ENCODE results near the gene TNFSF13. TPM values are rescaled to one million over a fixed set of nuclear protein-coding genes. Genes with fewer than 3 reads are reported as not detected.
A peak's percentile ranks its signal among the peaks of the same experiment; 100 is the strongest.

The TNFSF13 gene
- polyA plus RNA-seq, 1 donor (not counting 4 experiments of a cell fraction or from before 2014, with no cell fraction given), result 3.9 TPM

- Histone ChIP-seq H3K4me2 (ENCODE audit: control insufficient read depth, extremely low read depth, insufficient read depth, low read depth, low read length) (no peak overlapping the region), H3K36me3 (ENCODE audit: control insufficient read depth in 2 of 2, extremely low read depth in 1 of 2, insufficient read depth in 2 of 2, low read length in 2 of 2) (peaks cover 30 to 56% of the 10 kb centered on the region in 2 experiments), H3K27ac (ENCODE audit: control insufficient read depth, insufficient read depth, low read length) (no peak overlapping the region), H2AFZ (ENCODE audit: control insufficient read depth, low read length) (no peak overlapping the region), H3K9me1 (ENCODE audit: control insufficient read depth, extremely low read depth, insufficient read depth, low read length) (peaks cover 3% of the 10 kb centered on the region), H3K9ac (ENCODE audit: control insufficient read depth, extremely low read depth, insufficient read depth, low read length) (no peak overlapping the region), H3K4me3 (ENCODE audit: control insufficient read depth in 2 of 3, extremely low read depth in 1 of 3, insufficient read depth in 2 of 3, low read depth in 1 of 3, low read length in 3 of 3) (no peak overlapping the region), H4K20me1 (ENCODE audit: control insufficient read depth, extremely low read depth, insufficient read depth, low read length) (peaks cover 54% of the 10 kb centered on the region), H3K27me3 (ENCODE audit: control insufficient read depth, extremely low read depth, insufficient read depth, low read length) (no peaks in the 10 kb centered on the region), H3K4me1 (ENCODE audit: control insufficient read depth, extremely low read depth, insufficient read depth, low read length) (peaks cover 52% of the 10 kb centered on the region), H3K79me2 (ENCODE audit: control insufficient read depth, insufficient read depth, low read length) (peaks cover 56% of the 10 kb centered on the region), H3K9me3 (ENCODE audit: control insufficient read depth, low read depth, low read length) (no peaks in the 10 kb centered on the region)
- FAIRE-seq (no peak), DNase-seq (ENCODE audit: low read depth, low spot score) (no peak)
- dilution Hi-C loops (cut with MboI; ENCODE audit: extremely low pct_ligation_motif_present, low sequenced_read_pairs), result no loop called here
- no peak for TF ChIP-seq CTCF (optimal IDR thresholded peaks at IDR 0.05 in 1 of 3, IDR thresholded peaks at IDR 0.05 in 1 of 3, conservative IDR thresholded peaks at IDR 0.05 in 1 of 3; ENCODE audit: extremely low read depth in 1 of 3, insufficient read depth in 2 of 3, low read length in 3 of 3)
- TF ChIP-seq EZH2 (IDR thresholded peaks at IDR 0.05; ENCODE audit: low read length), result no peak
Observed at GRCh38 chr17:7577327-7578199, 19.0 kb downstream of the TNFSF13 start.

GRCh38 chr17:7579001-7579833 is 20.7 kb downstream of the TNFSF13 start, which contains the start of gene CD68:
Gene CD68 (plus strand): TSS chr17:7579638. CDS start chr17:7579678, 40 bp downstream.
- H4K20me1 ChIP-seq (ENCODE audit: control insufficient read depth, extremely low read depth, insufficient read depth, low read length), result peaks cover 49% of the 10 kb centered on the region
- no peak within 1 kb of the TSS for H3K4me3 ChIP-seq (ENCODE audit: control insufficient read depth in 2 of 3, extremely low read depth in 1 of 3, insufficient read depth in 2 of 3, low read depth in 1 of 3, low read length in 3 of 3)
- peaks cover 40% of the 10 kb centered on the region for H3K79me2 ChIP-seq (ENCODE audit: control insufficient read depth, insufficient read depth, low read length)
- H2AFZ ChIP-seq (ENCODE audit: control insufficient read depth, low read length), result no peak within 1 kb of the TSS
- peak; percentile 86 for FAIRE-seq
- no peaks in the 10 kb centered on the region for H3K27me3 ChIP-seq (ENCODE audit: control insufficient read depth, extremely low read depth, insufficient read depth, low read length)
- dilution Hi-C loops (cut with MboI; ENCODE audit: extremely low pct_ligation_motif_present, low sequenced_read_pairs), result no loop called here
- H3K36me3 ChIP-seq (ENCODE audit: control insufficient read depth in 2 of 2, extremely low read depth in 1 of 2, insufficient read depth in 2 of 2, low read length in 2 of 2), result peaks cover 27 to 51% of the 10 kb centered on the region in 2 experiments
- peak within 1 kb of the TSS; percentile 46 for H3K4me2 ChIP-seq (ENCODE audit: control insufficient read depth, extremely low read depth, insufficient read depth, low read depth, low read length)
- peak within 1 kb of the TSS; percentile 55 for H3K9ac ChIP-seq (ENCODE audit: control insufficient read depth, extremely low read depth, insufficient read depth, low read length)
- peak within 1 kb of the TSS; percentile 82 for H3K27ac ChIP-seq (ENCODE audit: control insufficient read depth, insufficient read depth, low read length)
- no peak for DNase-seq (ENCODE audit: low read depth, low spot score)
- TF ChIP-seq CTCF (optimal IDR thresholded peaks at IDR 0.05 in 1 of 3, IDR thresholded peaks at IDR 0.05 in 1 of 3, conservative IDR thresholded peaks at IDR 0.05 in 1 of 3; ENCODE audit: extremely low read depth in 1 of 3, insufficient read depth in 2 of 3, low read length in 3 of 3) (no peak), EZH2 (IDR thresholded peaks at IDR 0.05; ENCODE audit: low read length) (no peak)
- H3K9me1 ChIP-seq (ENCODE audit: control insufficient read depth, extremely low read depth, insufficient read depth, low read length), result peaks cover 3% of the 10 kb centered on the region
- H3K4me1 ChIP-seq (ENCODE audit: control insufficient read depth, extremely low read depth, insufficient read depth, low read length), result peaks cover 57% of the 10 kb centered on the region
- H3K9me3 ChIP-seq (ENCODE audit: control insufficient read depth, low read depth, low read length), result no peaks in the 10 kb centered on the region
